C4-2B (cell line): ENCODE measurements around the gene HDAC4.

Experiments
- CTCF ChIP-seq: fragments of 450-650 bp; conservative IDR thresholded peaks from 2 replicates; pipeline ENCODE4 v1.5.1; 2017; ENCODE audit warnings: mild to moderate bottlenecking
- ZFX ChIP-seq: fragments of 450-650 bp; IDR thresholded peaks from 2 replicates; pipeline ENCODE4 v1.6.1; 2017

GRCh38 chr2:239231231-239232194, 169.3 kb downstream of the HDAC4 start:
- TF ChIP-seq CTCF, result no peak
- TF ChIP-seq ZFX, result no peak
